NK-92 (cell line): ENCODE results near the gene CCDC51.
"Not testable (repeated sequence)": the region's sequence is repeated elsewhere in the genome, so short reads cannot be mapped to it uniquely, and the experiment has no call there.

Experiments used
- DNase-seq: peaks from one replicate; lab custom pipeline; 2025; ENCODE audit not compliant: unreplicated experiment; lab: John Stamatoyannopoulos, UW

The CCDC51 gene

DNA sequence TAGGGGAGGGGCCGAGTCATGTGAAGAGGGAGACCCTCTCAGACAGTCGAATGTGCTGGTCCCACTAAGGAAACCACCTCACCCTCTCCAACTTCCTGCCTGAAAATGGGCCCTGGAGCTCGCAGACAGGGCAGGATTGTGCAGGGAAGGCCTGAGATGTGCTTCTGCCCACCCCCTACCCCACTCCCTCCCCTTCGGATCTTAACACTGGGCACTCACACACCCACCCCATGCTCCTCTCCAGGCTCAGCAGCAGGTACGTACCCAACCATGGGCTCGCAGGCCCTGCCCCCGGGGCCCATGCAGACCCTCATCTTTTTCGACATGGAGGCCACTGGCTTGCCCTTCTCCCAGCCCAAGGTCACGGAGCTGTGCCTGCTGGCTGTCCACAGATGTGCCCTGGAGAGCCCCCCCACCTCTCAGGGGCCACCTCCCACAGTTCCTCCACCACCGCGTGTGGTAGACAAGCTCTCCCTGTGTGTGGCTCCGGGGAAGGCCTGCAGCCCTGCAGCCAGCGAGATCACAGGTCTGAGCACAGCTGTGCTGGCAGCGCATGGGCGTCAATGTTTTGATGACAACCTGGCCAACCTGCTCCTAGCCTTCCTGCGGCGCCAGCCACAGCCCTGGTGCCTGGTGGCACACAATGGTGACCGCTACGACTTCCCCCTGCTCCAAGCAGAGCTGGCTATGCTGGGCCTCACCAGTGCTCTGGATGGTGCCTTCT is 26.6 kb upstream of the CCDC51 start:
- no peak for DNase-seq

DNA sequence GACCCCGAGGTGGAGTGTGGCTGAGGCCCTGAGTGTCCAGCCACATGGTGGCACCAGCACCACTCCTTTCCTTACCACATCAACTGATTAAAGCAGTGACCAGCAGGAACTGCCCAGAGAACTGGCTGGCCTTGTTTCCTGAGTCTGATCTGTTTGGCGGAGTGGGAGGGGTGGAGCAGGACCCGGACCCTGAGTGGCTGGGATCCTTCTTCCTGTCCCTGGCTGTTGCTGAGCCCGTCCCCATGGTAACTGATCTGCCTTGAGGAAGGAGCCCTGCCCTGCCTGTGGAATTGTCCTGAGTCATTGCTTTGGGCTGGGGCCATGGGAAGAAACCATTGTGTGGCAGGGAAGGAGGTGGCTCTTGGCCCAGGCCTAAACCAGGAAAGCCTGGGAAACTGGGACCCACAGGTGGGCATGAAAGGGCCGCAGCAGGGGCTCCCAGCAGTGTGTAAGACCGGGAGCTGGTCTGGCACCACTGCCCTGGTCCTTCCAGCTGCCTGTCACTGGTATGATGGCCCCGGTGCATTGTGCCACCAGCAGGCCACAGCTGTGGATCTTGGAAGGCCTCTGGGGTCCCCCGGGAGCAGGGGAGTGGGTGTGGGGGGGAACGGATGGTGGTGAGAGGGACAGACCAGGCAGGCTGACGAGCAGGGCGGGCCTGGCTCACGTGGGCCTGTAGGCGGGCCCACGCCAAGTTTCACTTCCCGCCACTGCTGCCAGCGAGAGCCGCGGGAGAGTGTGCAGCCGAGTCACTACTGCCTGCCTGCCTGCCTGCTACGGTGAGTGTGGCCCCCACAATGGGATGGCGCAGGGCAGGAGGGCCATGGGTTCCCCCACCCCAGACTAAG is 25.8 kb upstream of the CCDC51 start:
- no peak for DNase-seq

DNA sequence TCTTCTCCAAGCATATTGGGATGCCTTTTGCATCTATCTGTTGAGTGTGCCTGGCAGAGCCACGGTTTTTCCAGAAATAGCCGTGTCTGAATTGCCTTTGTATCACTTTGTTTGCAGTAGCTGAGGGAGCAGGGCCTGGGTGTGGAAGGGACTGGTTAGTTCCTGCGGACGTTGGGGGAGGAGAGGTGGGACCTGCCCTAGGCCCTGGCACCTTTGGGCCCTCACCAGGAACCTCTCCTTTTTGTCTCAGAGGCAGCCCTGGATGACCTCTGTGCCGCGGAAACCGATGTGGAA is 25.3 kb upstream of the CCDC51 start:
- DNase-seq, result no peak

DNA sequence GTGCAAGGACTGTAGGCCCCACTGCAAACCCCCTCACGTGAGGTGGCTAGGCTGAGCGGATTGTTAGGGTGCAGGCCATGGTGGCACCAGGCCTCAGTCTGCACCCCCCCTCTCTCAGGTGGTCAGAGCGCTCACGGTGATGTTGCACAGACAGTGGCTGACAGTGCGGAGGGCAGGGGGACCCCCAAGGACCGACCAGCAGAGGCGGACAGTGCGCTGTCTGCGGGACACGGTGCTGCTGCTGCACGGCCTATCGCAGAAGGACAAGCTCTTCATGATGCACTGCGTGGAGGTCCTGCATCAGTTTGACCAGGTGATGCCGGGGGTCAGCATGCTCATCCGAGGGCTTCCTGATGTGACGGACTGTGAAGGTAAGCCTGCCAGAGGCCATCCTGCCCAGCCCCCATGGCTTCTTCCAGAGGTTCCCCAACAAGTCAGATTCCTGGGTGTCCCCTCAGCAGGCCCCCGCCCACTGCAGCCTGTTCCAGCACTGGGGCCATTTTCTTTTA is 24.8 kb upstream of the CCDC51 start:
- no peak for DNase-seq

DNA sequence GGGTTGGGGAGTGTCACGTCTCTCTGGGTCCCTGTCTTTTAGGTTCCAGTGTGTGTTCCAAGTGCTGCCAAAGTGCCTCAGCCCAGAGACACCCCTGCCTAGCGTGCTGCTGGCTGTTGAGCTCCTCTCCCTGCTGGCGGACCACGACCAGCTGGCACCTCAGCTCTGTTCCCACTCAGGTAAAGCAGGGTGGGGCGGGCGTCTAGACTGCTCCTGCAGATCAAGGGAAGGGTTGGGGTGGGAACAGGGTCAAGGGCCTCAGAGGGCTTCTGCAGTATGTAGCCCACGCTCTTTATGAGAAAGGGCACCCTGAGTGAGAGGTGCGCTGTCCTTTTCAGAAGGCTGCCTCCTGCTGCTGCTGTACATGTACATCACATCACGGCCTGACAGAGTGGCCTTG is 23.8 kb upstream of the CCDC51 start:
- no peak for DNase-seq

DNA sequence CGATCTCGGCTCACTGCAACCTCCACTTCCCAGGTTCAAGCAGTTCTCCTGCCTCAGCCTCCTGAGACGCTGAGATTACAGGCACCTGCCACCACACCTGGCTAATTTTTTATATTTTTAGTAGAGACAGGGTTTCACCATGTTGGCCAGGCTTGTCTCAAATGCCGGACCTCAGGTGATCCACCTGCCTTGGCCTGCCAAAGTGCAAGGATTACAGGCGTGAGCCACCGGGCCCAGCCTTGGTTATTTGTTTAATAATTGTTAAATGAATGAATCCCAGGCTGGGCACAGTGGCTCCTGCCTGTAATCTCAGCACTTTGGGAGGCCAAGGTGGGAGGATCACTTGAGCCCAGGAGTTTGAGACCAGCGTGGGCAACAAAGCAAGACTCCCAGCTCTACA is 21.8 kb upstream of the CCDC51 start:
- not testable (repeated sequence) for DNase-seq

DNA sequence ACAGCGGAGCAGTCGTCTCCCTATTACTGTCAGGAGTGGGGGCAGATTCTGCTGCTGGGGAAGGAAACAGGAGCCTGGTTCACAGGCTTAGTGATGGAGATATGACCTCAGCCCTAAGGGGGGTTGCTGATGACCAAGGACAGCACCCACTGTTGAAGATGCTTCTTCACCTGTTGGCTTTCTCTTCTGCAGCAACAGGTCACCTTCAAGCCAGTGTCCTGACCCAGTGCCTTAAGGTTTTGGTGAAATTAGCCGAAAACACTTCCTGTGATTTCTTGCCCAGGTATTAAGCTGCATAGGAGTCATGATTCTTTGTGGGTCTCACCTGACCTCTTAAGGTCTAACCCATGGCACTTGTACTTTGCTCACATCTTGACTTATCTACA is 20.6 kb upstream of the CCDC51 start:
- DNase-seq, result no peak

DNA sequence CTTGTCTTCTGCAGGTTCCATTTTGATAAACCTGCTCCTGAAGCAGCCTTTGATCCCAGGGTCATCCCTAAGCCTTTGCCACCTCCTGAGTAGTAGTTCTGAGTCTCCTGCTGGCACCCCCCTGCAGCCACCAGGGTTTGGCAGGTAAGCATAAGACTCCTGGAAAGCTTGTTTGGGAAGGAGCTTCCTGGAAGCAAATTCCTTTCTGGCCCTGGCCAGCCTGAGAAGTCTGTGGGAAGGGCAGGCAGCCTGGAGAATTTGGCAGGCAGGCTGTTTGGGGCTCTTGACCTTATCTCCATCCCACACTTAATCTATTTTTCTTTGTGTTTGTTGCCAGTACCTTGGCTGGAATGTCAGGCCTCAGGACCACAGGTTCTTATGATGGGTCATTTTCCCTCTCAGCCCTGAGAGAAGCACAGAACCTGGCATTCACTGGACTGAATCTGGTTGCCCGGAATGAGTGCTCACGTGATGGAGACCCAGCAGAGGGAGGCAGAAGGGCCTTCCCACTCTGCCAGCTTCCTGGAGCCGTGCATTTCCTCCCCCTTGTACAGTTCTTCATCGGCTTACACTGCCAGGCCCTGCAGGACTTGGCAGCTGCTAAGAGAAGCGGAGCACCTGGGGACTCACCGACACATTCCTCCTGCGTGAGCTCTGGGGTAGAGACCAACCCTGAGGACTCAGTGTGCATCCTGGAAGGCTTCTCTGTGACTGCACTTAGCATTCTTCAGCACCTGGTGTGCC is 20.0 kb upstream of the CCDC51 start:
- no peak for DNase-seq

DNA sequence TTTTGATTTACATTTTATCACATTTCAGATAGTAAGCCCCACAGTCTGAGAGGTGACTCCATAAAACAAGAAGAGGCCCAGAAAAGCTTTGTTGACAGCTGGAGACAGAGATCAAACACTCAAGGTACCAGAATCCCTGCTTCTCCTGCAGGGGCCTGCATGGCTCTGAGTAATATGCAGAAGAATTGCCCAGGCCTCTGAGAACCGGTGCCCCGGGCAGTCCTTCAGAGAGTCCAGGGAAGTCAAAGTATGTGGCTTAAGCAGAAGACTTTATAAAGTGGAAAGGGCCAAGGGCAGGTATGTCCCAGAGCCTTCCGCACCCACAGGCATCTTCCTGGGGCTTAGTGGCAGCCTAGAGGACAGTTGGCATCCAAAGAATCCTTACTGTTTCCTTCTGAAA is 19.4 kb upstream of the CCDC51 start:
- no peak for DNase-seq

DNA sequence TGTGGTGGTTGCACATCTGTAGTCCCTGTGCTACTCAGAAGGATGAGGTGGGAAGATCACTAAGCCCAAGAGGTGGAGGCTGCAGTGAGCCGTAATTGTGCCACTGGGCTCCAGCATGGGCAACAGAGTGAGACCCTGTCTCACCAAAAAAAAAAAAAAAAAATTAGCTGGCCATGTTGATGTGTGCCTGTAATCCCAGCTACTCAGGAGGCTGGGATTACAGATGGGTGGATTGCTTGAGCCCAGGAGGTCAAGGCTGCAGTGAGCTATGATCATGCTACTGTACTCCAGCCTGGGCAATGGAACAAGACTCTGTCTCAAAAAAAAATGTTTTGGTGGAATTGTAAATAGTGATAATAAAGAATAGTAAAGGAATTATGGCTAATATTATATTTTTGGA is 16.5 kb upstream of the CCDC51 start:
- no peak for DNase-seq

DNA sequence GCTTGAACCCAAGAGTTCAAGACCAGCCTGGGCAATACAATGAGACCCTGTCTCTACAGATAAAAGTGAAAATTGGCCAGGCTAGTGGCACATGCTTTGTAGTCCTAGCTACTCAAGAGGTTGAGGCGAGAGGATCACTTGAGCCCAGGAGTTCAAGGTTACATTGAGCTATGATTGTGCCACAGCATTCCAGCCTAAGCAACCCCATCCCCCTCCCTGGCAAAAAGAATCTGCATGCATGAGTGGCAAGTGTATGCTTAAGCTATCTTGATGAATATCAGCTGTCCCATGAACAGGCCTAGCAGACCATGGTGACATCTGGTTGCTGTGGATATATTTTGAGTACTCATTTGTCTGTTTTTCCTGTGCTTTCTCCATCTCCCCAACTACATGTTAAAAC is 11.4 kb upstream of the CCDC51 start:
- no peak for DNase-seq

DNA sequence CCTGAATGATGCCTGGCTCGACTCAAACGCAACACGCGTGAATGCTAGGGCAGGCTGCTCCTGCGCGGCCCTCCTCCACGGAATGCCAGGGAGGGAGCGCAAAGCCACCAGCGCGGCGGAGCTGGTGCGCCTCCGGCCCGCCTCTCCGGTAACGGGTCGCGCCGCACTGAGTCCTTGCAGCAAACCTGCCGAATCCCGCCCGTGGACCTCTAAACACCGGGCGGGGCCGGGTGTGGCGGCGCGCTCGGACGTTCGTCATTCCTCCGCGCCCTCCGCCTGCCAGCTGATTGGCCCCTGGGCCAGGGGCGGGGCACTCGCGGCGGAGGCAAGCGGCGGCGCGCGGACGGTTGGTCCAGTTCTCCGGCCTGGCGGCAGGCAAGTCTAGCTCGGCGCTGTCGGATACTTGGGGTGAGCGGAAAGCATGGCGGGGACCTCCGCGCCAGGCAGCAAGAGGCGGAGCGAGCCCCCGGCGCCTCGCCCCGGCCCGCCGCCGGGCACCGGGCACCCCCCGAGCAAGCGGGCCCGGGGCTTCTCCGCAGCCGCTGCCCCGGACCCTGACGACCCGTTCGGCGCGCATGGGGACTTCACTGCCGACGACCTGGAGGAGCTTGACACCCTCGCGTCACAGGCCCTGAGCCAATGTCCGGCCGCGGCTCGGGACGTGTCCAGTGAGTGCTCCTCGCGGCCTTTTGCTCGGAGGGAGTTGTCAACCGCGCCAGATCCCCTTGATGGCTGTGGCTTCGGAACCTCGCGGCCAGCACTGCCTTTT is 6.7 kb upstream of the CCDC51 start, which contains the start of gene ATRIP:
TSS of gene ATRIP (plus strand) at position 313 of the 769 bp plus-strand sequence. CDS start at position 422, 109 bp downstream.
- peak; percentile 34 for DNase-seq

DNA sequence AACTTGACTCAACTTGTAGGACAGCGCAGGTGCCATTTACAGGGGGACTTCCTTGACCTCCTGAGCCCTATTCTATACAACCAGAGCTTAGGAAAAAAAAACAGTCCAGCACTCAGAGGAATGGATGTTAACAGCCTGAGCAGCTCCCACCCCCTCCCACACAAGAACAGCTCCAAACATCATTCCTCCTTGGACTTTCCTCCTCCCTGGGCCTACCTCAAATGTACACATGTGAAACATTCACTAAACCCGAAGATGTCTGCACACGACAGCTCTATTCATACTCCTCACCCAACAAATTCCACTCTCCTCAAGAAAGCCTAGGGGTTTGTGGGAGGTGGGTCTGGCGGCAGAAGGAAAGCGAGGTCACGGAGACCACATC is 6.1 kb upstream of the CCDC51 start:
- DNase-seq, result no peak

DNA sequence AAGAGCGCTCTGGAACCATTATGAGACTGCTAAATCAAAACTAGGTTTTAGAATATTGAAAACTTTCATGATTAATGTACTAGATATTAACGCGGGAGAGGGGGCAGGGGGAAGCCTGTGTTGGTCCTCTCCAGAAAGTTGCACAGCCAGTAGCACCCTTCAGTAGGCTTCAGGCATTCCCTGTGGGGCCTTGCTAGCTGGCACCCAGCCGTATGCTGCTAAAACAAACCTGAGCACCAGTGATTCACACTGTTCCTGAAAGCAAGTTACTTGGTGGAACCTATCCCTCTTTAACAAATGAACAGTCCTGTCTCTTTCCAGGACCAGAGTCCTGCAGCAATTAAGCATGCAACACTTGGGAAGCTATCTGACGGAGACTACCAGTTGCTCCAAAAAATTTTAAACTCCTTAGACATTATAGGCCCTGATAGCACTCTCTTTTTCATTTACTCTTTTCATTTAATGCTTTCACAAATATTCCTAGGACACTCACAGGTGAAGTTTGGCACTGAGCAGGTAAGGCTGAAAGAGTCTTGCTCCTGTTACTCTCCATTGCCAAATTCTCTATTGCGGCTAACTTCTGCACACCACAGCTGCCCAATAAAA is 5.5 kb upstream of the CCDC51 start:
- no peak for DNase-seq

DNA sequence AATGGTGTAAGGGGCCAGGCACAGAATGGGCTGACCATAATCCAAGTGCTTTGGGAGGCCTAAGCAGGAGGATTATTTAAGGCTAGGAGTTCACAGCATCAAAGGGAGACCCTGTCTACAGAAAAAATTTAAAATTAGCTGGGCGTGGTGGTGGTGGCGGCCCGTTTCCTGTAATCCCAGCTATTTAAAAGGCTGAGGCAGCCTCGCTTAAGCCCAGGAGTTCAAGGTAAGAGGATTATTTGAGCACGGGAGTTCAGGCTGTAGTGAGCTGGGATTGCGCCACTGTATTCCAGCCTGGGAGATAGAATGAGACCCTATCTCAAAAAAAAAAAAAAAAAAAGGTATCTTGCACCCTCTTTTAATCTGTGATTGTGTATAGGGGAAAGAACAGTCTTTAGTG is 2.0 kb upstream of the CCDC51 start:
- DNase-seq, result no peak

DNA sequence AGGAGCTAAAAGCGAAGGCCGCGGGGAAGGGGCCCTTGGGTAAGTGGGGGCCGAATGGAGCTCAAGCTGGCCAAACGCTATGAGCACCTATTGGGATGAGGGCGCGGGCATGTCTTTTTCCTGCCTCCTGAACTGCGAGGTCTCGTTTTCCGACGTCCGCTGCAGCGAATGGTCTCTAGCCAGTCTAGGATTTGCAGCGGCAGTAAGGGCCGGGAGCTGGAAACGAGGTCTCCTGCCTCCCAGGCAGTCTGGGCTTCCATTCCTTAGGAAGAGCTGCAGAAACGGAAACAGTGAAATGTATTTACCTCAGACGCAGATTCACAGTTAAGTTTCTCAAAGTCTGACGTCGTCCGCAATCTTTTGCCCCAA is 655 bp upstream of the CCDC51 start:
- DNase-seq, result no peak

DNA sequence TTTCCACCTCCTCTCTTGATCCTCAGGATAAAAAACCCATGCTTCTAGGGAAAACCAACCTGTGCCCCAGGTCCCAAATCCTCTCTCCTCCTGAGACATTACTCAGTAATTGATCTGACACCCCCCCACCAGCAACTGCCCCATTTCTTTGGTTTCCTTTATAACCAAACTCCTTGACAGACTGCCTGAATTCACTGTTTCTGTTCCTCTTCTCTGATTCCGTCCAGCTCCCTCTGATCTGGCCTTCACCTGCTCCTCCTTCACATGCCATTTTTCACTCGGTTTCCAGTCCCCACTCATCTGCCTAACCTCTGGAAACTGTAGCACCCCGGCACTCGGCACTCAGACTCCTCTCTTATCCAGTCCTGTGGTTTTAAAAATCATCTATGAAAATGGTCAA is 2.1 kb downstream of the CCDC51 start:
- DNase-seq, result no peak

DNA sequence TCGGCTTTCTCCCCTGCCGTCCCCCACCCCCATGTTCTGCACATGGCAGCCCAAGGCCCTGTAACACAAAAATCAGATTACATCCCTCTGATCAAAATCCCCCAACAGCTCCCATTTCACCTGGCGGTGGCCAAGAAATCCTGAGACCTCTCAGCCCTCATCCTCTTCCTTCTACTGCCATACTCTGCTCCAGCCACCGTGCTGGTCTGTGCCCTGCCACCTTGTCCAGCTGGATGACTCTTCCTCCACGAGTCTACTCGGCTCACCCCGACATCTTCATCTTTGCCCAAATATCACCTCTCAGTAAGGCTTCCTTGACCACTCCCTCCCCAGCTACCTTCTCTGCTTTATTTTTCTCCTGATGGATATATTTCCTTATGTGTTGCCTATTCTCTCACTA is 3.1 kb downstream of the CCDC51 start:
- no peak for DNase-seq

DNA sequence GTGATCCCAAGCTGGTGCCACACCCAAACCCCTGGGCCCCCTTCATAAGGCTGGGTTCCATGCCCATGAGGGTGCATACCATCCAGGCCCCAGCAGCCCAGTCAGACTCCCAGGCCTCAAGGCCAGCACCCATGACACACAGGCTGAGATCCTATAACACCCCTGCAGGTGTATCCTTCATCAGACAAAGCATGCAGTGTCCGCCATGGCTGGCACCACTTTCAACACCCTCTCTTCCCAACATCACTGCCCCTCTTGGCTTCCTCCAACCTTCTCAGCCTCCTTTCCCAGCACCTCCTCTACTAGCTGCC is 3.5 kb downstream of the CCDC51 start:
- DNase-seq, result no peak

DNA sequence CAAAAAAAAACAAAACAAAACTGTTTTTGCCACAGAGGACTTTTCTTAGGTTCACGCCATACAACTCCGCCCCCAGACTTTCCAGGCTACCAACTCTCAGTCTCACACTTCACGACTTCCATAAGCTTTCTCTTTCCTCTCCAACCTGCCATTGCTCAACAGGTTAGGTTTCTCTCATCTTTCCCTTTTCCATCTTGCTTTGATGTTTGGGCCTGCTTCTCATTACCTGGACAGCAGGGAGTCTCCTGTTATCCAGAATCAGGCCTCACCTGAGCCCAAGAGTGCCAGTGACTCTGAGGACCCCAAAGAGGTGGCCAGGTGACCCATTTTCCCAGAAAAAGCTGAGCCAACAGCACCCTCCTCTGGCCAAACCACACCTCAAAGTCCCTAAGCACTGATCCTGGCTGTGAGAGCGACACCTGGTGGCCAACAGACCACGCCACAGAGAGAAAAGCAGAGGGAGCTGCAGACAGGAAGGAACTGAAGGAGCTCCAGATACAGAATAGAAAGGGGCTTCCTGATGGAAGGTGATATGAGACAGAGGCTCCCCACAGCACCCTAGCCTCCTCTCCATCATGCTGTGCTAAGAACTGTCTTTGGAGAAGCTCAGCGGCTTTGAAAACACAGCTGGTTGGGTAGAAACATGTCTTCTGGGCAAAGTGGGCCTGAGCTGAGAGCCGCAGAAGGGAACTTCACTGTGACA is 4.0 kb downstream of the CCDC51 start:
- no peak for DNase-seq
